H1 (cell line): ENCODE data around the gene KLK1. TPM values are rescaled to one million over a fixed set of nuclear protein-coding genes. Genes with fewer than 3 reads are reported as not detected.

Experiments used
- CBX5 ChIP-seq: fragments of 300-800, 300-1000 bp; sonication (generic); IDR thresholded peaks from 2 replicates; pipeline ENCODE4 v1.7.1; 2016; ENCODE audit warnings: antibody characterized with exemption, low read length, low read depth
- CHD7 ChIP-seq: fragments of 300-600 bp; sonication (generic); IDR thresholded peaks from 2 replicates; pipeline ENCODE4 v1.7.1; 2012; ENCODE audit warnings: low read length, moderate library complexity, mild to moderate bottlenecking, inconsistent platforms; ENCODE audit not compliant: insufficient replicate concordance
- FOSL1 ChIP-seq: IDR thresholded peaks from 2 replicates; pipeline ENCODE4 v1.6.1; 2011; ENCODE audit warnings: mild to moderate bottlenecking, low read depth, low read length, moderate library complexity; ENCODE audit not compliant: insufficient read depth
- HDAC6 ChIP-seq: IDR thresholded peaks from one replicate; pipeline ENCODE4 v1.7.1; 2012; ENCODE audit warnings: low read depth, mild to moderate bottlenecking, inconsistent platforms, low read length, moderate library complexity
- MAFK ChIP-seq: IDR thresholded peaks from 2 replicates; pipeline ENCODE4 v1.6.1; 2012; ENCODE audit warnings: low read depth, mild to moderate bottlenecking, improper control_type of control experiment, low read length
- NANOG ChIP-seq: IDR thresholded peaks from 2 replicates; pipeline ENCODE4 v1.6.1; 2011; ENCODE audit warnings: low read length, low read depth, mild to moderate bottlenecking, inconsistent platforms; ENCODE audit not compliant: insufficient read depth, poor library complexity, severe bottlenecking
- SIRT6 ChIP-seq: IDR thresholded peaks from one replicate; pipeline ENCODE4 v1.7.1; 2012; ENCODE audit warnings: low read length, inconsistent platforms
- polyA plus RNA-seq, 7 experiments: library from polyadenylated mRNA; depleted of rRNA in 3 of 7; stranded (reverse) in 5 of 7; unstranded in 2 of 7; fragments of >200 nt in 5 of 7; fragments of 200-250 nt in 2 of 7; gene quantifications; 1 replicate in 5 of 7; 2 replicates in 1 of 7; 4 replicates in 1 of 7; pipeline versions ENCODE4 v1.2.1 to v1.2.3, GENCODE V29; 2011 to 2013; ENCODE audit warnings: missing spikeins in 2 of 7, mixed read lengths in 2 of 7
- total RNA-seq: library from RNA; stranded (reverse); fragmentation: NEBNext Ultra II Directional; extraction: Animal tissue kit (Norgen Biotek cat#: 25700); gene quantifications from 2 replicates; pipeline ENCODE4 v1.2.1, GENCODE V29; 2021
- TF ChIP-seq, protein P1 (sequence below): IDR thresholded peaks from 2 replicates; pipeline ENCODE4 v1.6.1; 2012; ENCODE audit warnings: inconsistent platforms
- TF ChIP-seq, protein P2 (sequence below): IDR thresholded peaks from 2 replicates; pipeline ENCODE4 v1.6.1; 2011; ENCODE audit warnings: low read length, improper control_type of control experiment

KLK1 gene
- total and polyA plus RNA-seq, 2 of the 8 experiments (the other 6 are each of a cell fraction or from before 2014, with no cell fraction given) = 3.4 to 4.0 TPM

- TF ChIP-seq CHD7 = no peak
- TF ChIP-seq NANOG = no peak
- TF ChIP-seq CBX5 = no peak
- no peak for TF ChIP-seq MAFK
- TF ChIP-seq, protein P1, sequence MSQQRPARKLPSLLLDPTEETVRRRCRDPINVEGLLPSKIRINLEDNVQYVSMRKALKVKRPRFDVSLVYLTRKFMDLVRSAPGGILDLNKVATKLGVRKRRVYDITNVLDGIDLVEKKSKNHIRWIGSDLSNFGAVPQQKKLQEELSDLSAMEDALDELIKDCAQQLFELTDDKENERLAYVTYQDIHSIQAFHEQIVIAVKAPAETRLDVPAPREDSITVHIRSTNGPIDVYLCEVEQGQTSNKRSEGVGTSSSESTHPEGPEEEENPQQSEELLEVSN = no peak
- TF ChIP-seq, protein P2, sequence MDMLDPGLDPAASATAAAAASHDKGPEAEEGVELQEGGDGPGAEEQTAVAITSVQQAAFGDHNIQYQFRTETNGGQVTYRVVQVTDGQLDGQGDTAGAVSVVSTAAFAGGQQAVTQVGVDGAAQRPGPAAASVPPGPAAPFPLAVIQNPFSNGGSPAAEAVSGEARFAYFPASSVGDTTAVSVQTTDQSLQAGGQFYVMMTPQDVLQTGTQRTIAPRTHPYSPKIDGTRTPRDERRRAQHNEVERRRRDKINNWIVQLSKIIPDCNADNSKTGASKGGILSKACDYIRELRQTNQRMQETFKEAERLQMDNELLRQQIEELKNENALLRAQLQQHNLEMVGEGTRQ = no peak
- no peak for TF ChIP-seq FOSL1
- TF ChIP-seq HDAC6 = no peak
- TF ChIP-seq SIRT6 = no peak
Observed at GRCh38 chr19:50818859-50819472, 4.6 kb downstream of the KLK1 start (continued).
